Smooth muscle cell (in vitro differentiated cells): Measurements from ENCODE around the gene ZNF557. TPM values are rescaled to one million over a fixed set of nuclear protein-coding genes. Genes with fewer than 3 reads are reported as not detected.

Source experiments
- DNase-seq: peaks from one replicate; lab custom pipeline; 2025; ENCODE audit not compliant: unreplicated experiment; lab: John Stamatoyannopoulos, UW
- H2AFZ ChIP-seq: fragments of 200-600 bp; sonication (generic); 2 replicates; pipeline ENCODE4 v1.6.0; 2016; ENCODE audit warnings: antibody characterized with exemption, low read depth, mild to moderate bottlenecking
- H3F3A ChIP-seq: fragments of 200-600 bp; sonication (generic); 2 replicates; pipeline ENCODE4 v1.6.0; 2017; ENCODE audit warnings: antibody characterized with exemption, low read depth
- H3K27ac ChIP-seq: fragments of 200-600 bp; sonication (generic); 2 replicates; pipeline ENCODE4 v1.5.1; 2016; ENCODE audit warnings: low read depth, mild to moderate bottlenecking
- H3K27me3 ChIP-seq: fragments of 200-600 bp; sonication (generic); 2 replicates; pipeline ENCODE4 v1.6.1; 2016; ENCODE audit warnings: low read depth, mild to moderate bottlenecking
- H3K36me3 ChIP-seq: fragments of 200-600 bp; sonication (generic); 2 replicates; pipeline ENCODE4 v1.5.1; 2016; ENCODE audit warnings: low read depth
- H3K4me1 ChIP-seq: fragments of 200-600 bp; sonication (generic); 2 replicates; pipeline ENCODE4 v1.5.1; 2016; ENCODE audit warnings: low read depth
- H3K4me2 ChIP-seq: fragments of 200-600 bp; sonication (generic); 2 replicates; pipeline ENCODE4 v1.6.0; 2016; ENCODE audit warnings: mild to moderate bottlenecking
- H3K4me3 ChIP-seq: fragments of 200-600 bp; sonication (generic); 2 replicates; pipeline ENCODE4 v1.5.1; 2016; ENCODE audit warnings: mild to moderate bottlenecking
- H3K79me2 ChIP-seq: fragments of 200-600 bp; sonication (generic); 2 replicates; pipeline ENCODE4 v1.6.0; 2016; ENCODE audit warnings: low read depth, mild to moderate bottlenecking
- H3K9ac ChIP-seq: fragments of 200-600 bp; sonication (generic); 2 replicates; pipeline ENCODE4 v1.6.0; 2016; ENCODE audit warnings: low read depth
- H3K9me3 ChIP-seq: fragments of 200-600 bp; sonication (generic); replicated peaks from 2 replicates; pipeline ENCODE4 v1.5.1; 2016; ENCODE audit warnings: low read depth
- H4K20me1 ChIP-seq: fragments of 200-600 bp; sonication (generic); 2 replicates; pipeline ENCODE4 v1.6.0; 2016; ENCODE audit warnings: low read depth
- WGBS: methylation state at CpG from one replicate; pipeline ENCODE4 v1.1.7; 2016; ENCODE audit warnings: low lambda C conversion rate; 5-methylcytosine and 5-hydroxymethylcytosine counted together
- polyA plus RNA-seq: library from polyadenylated mRNA; unstranded; fragments of >200 nt; fragmentation: Nextera tagmentation; extraction: Ambion mirVana; gene quantifications from 2 replicates; pipeline ENCODE4 v1.2.1, GENCODE V29; 2016
- total RNA-seq: library from RNA; depleted of rRNA; stranded (reverse); fragments of >200 nt; gene quantifications from 2 replicates; pipeline ENCODE4 v1.2.3, GENCODE V29; 2014
- TF ChIP-seq, protein P1 (sequence below): fragments of 200-600 bp; sonication (generic); IDR thresholded peaks from 2 replicates; pipeline ENCODE4 v1.5.1; 2017; ENCODE audit warnings: borderline replicate concordance, mild to moderate bottlenecking, antibody characterized with exemption; ENCODE audit not compliant: insufficient read depth, poor library complexity, severe bottlenecking

Gene ZNF557
- total and polyA plus RNA-seq, 2 experiments from 2014 or later: 4.2 to 9.7 TPM

DNA sequence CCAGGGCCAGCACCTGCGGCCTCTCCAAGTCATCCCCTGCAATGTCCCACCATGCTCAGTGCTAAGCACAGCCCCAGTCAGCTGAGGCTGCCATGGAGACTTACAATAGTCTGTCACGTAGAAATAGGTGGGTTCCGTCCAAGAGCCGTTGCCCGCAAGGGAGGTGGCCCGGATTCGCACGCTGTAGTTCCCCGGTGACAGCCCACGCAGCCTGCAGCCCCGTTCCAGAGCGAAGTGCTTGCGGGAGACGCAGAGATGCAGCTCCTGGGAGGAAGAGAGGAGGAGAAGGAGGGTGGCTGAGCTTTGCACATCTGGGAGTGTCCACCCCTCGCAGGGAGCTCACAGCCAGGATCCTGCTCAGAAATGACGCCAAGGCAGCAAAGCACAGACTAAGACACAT is 62.6 kb downstream of the ZNF557 start:
- TF ChIP-seq, protein P1, sequence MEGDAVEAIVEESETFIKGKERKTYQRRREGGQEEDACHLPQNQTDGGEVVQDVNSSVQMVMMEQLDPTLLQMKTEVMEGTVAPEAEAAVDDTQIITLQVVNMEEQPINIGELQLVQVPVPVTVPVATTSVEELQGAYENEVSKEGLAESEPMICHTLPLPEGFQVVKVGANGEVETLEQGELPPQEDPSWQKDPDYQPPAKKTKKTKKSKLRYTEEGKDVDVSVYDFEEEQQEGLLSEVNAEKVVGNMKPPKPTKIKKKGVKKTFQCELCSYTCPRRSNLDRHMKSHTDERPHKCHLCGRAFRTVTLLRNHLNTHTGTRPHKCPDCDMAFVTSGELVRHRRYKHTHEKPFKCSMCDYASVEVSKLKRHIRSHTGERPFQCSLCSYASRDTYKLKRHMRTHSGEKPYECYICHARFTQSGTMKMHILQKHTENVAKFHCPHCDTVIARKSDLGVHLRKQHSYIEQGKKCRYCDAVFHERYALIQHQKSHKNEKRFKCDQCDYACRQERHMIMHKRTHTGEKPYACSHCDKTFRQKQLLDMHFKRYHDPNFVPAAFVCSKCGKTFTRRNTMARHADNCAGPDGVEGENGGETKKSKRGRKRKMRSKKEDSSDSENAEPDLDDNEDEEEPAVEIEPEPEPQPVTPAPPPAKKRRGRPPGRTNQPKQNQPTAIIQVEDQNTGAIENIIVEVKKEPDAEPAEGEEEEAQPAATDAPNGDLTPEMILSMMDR: no peak
- WGBS: 97% methylated on average over 16 of the region's 16 CpGs

DNA sequence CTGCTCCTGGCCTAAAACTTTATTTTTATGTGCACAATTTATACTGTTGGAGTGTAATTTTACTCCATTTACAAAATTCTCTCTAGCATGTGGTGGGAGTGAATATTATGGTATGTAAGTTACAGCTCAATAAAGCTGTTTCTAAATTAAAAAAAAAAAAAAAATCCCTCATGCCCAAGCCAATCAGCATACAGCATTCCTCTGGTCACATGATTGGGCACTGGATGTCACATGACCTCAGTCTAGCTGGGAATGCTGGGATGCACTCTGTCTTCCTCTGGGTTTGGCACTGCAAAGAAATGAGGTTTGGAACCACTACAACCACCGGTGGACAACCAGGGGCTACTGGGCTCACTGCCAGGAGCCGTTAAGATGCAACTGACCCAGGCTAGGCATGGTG is 67.6 kb downstream of the ZNF557 start:
- H3K27ac ChIP-seq: no peak overlapping the region
- H4K20me1 ChIP-seq: no peaks in the 10 kb centered on the region
- H3K4me1 ChIP-seq: no peaks in the 10 kb centered on the region
- no peak overlapping the region for H2AFZ ChIP-seq
- 95% methylated on average over 2 of the region's 2 CpGs for whole genome bisulfite sequencing
- H3K36me3 ChIP-seq: peaks cover 3% of the 10 kb centered on the region
- H3K4me3 ChIP-seq: no peak overlapping the region
- no peak overlapping the region for H3K4me2 ChIP-seq
- no peaks in the 10 kb centered on the region for H3K9me3 ChIP-seq
- TF ChIP-seq, protein P1: no peak
- no peaks in the 10 kb centered on the region for H3K27me3 ChIP-seq
- no peaks in the 10 kb centered on the region for H3F3A ChIP-seq
- no peak for DNase-seq
- H3K79me2 ChIP-seq: no peaks in the 10 kb centered on the region
- H3K9ac ChIP-seq: no peak overlapping the region

More for the DNA sequence above, 62.6 kb downstream of the ZNF557 start:
- Histone ChIP-seq H3K4me2 (no peak overlapping the region), H3K36me3 (peaks cover 12% of the 10 kb centered on the region), H3K4me1 (no peaks in the 10 kb centered on the region), H3K4me3 (no peak overlapping the region), H2AFZ (no peak overlapping the region), H3K27me3 (no peaks in the 10 kb centered on the region), H3F3A (no peaks in the 10 kb centered on the region), H3K79me2 (no peaks in the 10 kb centered on the region), H3K27ac (no peak overlapping the region), H4K20me1 (no peaks in the 10 kb centered on the region), H3K9me3 (no peaks in the 10 kb centered on the region), H3K9ac (no peak overlapping the region)
- no peak for DNase-seq

Other genes with a start within 250 kb of the ZNF557 start
- not detected in 2 replicates for gene ADGRE1, start 182.1 kb upstream of the ZNF557 start, total RNA-seq
- not detected in 2 replicates for gene ADGRE1, start 182.1 kb upstream of the ZNF557 start, polyA plus RNA-seq
- not detected in 2 replicates for gene MBD3L2B, start 48.3 kb upstream of the ZNF557 start, total RNA-seq
- not detected in 2 replicates for gene MBD3L2B, start 48.3 kb upstream of the ZNF557 start, polyA plus RNA-seq
- not detected in 2 replicates for gene MBD3L5, start 39.1 kb upstream of the ZNF557 start, total RNA-seq
- not detected in 2 replicates for gene MBD3L5, start 39.1 kb upstream of the ZNF557 start, polyA plus RNA-seq
- gene MBD3L4, start 29.5 kb upstream of the ZNF557 start, total RNA-seq: not detected in 2 replicates
- gene MBD3L4, start 29.5 kb upstream of the ZNF557 start, polyA plus RNA-seq: not detected in 2 replicates
- gene MBD3L2, start 20.4 kb upstream of the ZNF557 start, total RNA-seq: not detected in 2 replicates
- not detected in 2 replicates for gene MBD3L2, start 20.4 kb upstream of the ZNF557 start, polyA plus RNA-seq
- gene MBD3L3, start 11.0 kb upstream of the ZNF557 start, total RNA-seq: not detected in 2 replicates
- gene MBD3L3, start 11.0 kb upstream of the ZNF557 start, polyA plus RNA-seq: not detected in 2 replicates
- 8.5 and 12.7 TPM in 2 replicates for gene INSR, start 224.7 kb downstream of the ZNF557 start, total RNA-seq
- 2.8 and 3.9 TPM in 2 replicates for gene INSR, start 224.7 kb downstream of the ZNF557 start, polyA plus RNA-seq